Muscle of arm (tissue), 12 donors: Measurements from ENCODE around the gene GPD1L. TPM values are rescaled to one million over a fixed set of nuclear protein-coding genes. Genes with fewer than 3 reads are reported as not detected.

Source experiments
- polyA plus RNA-seq, 12 donors: library from polyadenylated mRNA; unstranded; fragments of 120-200 nt; gene quantifications; one replicate each; pipeline ENCODE4 v1.2.1, GENCODE V29; 2013; ENCODE audit not compliant: insufficient read length in 12 of 12

Gene GPD1L
- polyA plus RNA-seq, 12 donors: 19.3 to 58.4 (median 41.3) TPM; not detected in 1

Other genes starting within 250 kb of the GPD1L start
- 10 to 100 TPM in 6 of 12 donors, 1 to 10 TPM in 5, not detected in 1; 5.8 to 21.4 (median 11.3) TPM for gene OSBPL10, start 125.4 kb upstream of the GPD1L start, polyA plus RNA-seq
- 1 to 10 TPM in 3 of 12 donors, under 1 TPM in 7, not detected in 2; 0.43 to 2.3 (median 0.74) TPM for gene ZNF860, start 124.9 kb upstream of the GPD1L start, polyA plus RNA-seq
- 1 to 10 TPM in 10 of 12 donors, not detected in 2; 1.9 to 4.0 (median 2.4) TPM for gene CMTM8, start 132.1 kb downstream of the GPD1L start, polyA plus RNA-seq